ENCODE results near the gene BBOX1.

BBOX1 gene

GRCh38 chr11:27025957-27026733, 14.5 kb upstream of the BBOX1 start:
- Histone ChIP-seq H3K4me1 (ENCODE audit: insufficient read depth, low read length, severe bottlenecking) (peaks cover 64% of the 10 kb centered on the region), H3F3A (ENCODE audit: insufficient read depth, low read length) (no peaks in the 10 kb centered on the region), H3K36me3 (ENCODE audit: insufficient read depth, low read length) (no peaks in the 10 kb centered on the region), H3K4me3 (ENCODE audit: low read depth, low read length, poor library complexity, severe bottlenecking) (no peak overlapping the region), H2AFZ (ENCODE audit: low read length) (no peak overlapping the region), H3K4me2 (ENCODE audit: low read length) (no peak overlapping the region), H3K9me3 (ENCODE audit: low read length) (no peaks in the 10 kb centered on the region), H3K27ac (ENCODE audit: low read depth, low read length, poor library complexity, severe bottlenecking) (no peak overlapping the region), H4K20me1 (ENCODE audit: insufficient read depth, low read length) (no peaks in the 10 kb centered on the region), H3K9ac (ENCODE audit: low read length) (no peak overlapping the region), H3K79me2 (ENCODE audit: insufficient read depth, low read length) (no peaks in the 10 kb centered on the region), H3K27me3 (ENCODE audit: insufficient read depth, low read length) (no peaks in the 10 kb centered on the region), H3K9me2 (ENCODE audit: low read depth, low read length) (no peaks in the 10 kb centered on the region)
- TF ChIP-seq EZH2 (IDR thresholded peaks at IDR 0.05; ENCODE audit: borderline replicate concordance, low read length) = no peak
- no peak for TF ChIP-seq CTCF (IDR thresholded peaks at IDR 0.05; ENCODE audit: low read length)

- no peaks in the 10 kb centered on the region for H3K9me2 ChIP-seq (ENCODE audit: low read depth, low read length)
- no peak overlapping the region for H3K4me3 ChIP-seq (ENCODE audit: low read depth, low read length, poor library complexity, severe bottlenecking)
- no peaks in the 10 kb centered on the region for H3K9me3 ChIP-seq (ENCODE audit: low read length)
- H3K4me2 ChIP-seq (ENCODE audit: low read length) = no peak overlapping the region
- no peaks in the 10 kb centered on the region for H3K27me3 ChIP-seq (ENCODE audit: insufficient read depth, low read length)
- no peaks in the 10 kb centered on the region for H3K79me2 ChIP-seq (ENCODE audit: insufficient read depth, low read length)
- no peak for TF ChIP-seq EZH2 (IDR thresholded peaks at IDR 0.05; ENCODE audit: borderline replicate concordance, low read length)
- TF ChIP-seq CTCF (IDR thresholded peaks at IDR 0.05; ENCODE audit: low read length) = no peak
- no peaks in the 10 kb centered on the region for H3K36me3 ChIP-seq (ENCODE audit: insufficient read depth, low read length)
- H3K9ac ChIP-seq (ENCODE audit: low read length) = no peak overlapping the region
- no peak overlapping the region for H3K27ac ChIP-seq (ENCODE audit: low read depth, low read length, poor library complexity, severe bottlenecking)
- no peak overlapping the region for H2AFZ ChIP-seq (ENCODE audit: low read length)
- no peaks in the 10 kb centered on the region for H3F3A ChIP-seq (ENCODE audit: insufficient read depth, low read length)
- peaks cover 52% of the 10 kb centered on the region for H3K4me1 ChIP-seq (ENCODE audit: insufficient read depth, low read length, severe bottlenecking)
- no peaks in the 10 kb centered on the region for H4K20me1 ChIP-seq (ENCODE audit: insufficient read depth, low read length)
These were observed 12.1 kb upstream of the BBOX1 start for GRCh38 chr11:27028561-27028965.

GRCh38 chr11:27029966-27030365, 10.6 kb upstream of the BBOX1 start:
- Histone ChIP-seq H3K9me3 (ENCODE audit: low read length) (no peaks in the 10 kb centered on the region), H3K9ac (ENCODE audit: low read length) (no peak overlapping the region), H3K27me3 (ENCODE audit: insufficient read depth, low read length) (no peaks in the 10 kb centered on the region), H3F3A (ENCODE audit: insufficient read depth, low read length) (no peaks in the 10 kb centered on the region), H2AFZ (ENCODE audit: low read length) (no peak overlapping the region), H3K27ac (ENCODE audit: low read depth, low read length, poor library complexity, severe bottlenecking) (peak overlapping the region; percentile 16), H4K20me1 (ENCODE audit: insufficient read depth, low read length) (no peaks in the 10 kb centered on the region), H3K79me2 (ENCODE audit: insufficient read depth, low read length) (no peaks in the 10 kb centered on the region), H3K9me2 (ENCODE audit: low read depth, low read length) (no peaks in the 10 kb centered on the region), H3K4me3 (ENCODE audit: low read depth, low read length, poor library complexity, severe bottlenecking) (no peak overlapping the region), H3K4me1 (ENCODE audit: insufficient read depth, low read length, severe bottlenecking) (peaks cover 43% of the 10 kb centered on the region), H3K4me2 (ENCODE audit: low read length) (no peak overlapping the region), H3K36me3 (ENCODE audit: insufficient read depth, low read length) (no peaks in the 10 kb centered on the region)
- TF ChIP-seq EZH2 (IDR thresholded peaks at IDR 0.05; ENCODE audit: borderline replicate concordance, low read length) (no peak), CTCF (IDR thresholded peaks at IDR 0.05; ENCODE audit: low read length) (no peak)

Measured in OCI-LY1 (cell line).